EL (cell line): Measurements from ENCODE around the gene FMN1.

Experiments
- DNase-seq: peaks from one replicate; pipeline ENCODE4 v3.0.0-alpha.2; 2016

Gene FMN1

DNA sequence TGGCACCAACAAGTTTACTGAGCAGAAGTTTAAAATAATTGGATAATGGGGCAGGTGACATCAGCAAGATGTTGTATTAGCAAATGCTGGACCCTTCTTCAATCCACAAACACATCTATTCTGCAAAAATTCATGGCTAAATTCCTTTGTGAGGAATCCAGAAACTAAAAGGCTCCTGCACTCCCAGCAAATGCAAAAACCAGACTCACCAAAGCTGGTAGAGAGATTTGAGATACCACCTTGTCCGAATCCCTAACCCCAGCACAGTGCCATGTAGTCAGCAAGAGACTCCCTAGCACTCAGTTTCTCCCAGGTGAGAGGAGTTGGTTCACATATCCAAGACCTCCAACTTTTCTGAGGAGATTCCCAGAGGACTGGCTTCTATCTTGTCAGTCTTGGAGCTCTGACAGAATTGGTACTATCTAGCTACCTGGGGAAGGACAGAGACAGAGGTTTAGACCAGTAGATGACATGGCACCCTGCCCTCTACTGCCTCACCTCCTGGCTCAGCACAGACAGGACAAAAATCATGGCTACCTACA lies 454.9 kb downstream of the FMN1 start:
- no peak for DNase-seq

DNA sequence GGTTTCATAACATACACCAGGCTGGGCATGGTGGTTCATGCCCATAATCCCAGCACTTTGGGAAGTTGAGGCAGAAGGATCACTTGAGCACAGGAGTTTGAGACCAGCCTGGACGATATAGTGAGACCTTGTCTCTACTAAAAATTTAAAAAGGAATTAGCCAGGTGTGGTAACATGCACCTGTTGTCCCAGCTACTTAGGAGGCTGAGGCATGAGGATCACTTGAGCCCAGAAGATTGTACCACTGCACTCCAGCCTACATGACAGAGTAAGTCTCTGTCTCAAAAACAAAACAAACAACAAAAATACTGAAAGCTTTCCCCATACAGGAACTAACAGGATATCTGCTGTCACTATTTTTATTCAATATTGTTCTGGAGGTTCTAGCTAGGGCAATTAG lies 455.8 kb downstream of the FMN1 start:
- no peak for DNase-seq

DNA sequence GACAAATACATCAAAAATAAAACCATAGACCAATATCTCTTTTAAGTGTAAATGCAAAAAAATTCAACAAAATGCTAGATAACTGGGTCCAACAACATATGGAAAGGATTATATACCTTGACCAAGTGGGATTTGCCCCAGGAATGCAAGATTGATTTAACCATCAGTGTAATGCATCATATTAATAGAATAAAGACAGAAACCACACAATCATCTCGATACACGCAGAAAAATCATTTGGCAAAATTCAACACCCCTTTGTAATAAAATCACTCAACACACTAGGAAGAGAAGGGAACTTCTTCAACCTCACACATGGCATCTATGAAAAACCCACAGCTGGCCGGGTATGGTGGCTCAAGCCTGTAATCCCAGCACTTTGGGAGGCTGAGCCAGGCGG lies 457.2 kb downstream of the FMN1 start:
- no peak for DNase-seq

DNA sequence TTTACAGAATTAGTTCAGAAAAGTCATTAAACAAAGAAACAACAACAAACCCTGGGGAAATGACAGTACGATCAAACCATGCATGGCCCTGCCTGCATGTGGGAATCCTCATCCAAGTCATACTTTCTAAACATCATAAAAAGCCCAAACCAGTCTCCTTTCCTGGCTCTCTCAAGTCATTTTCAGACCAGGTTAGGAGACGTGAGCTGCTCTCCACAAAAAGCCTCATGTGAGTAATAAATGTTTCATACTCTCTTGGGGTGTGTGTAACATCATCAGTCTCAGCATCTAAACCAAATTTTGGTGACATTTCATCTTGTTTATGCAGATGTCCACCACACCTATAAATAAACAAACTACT lies 457.8 kb downstream of the FMN1 start:
- DNase-seq, result no peak

DNA sequence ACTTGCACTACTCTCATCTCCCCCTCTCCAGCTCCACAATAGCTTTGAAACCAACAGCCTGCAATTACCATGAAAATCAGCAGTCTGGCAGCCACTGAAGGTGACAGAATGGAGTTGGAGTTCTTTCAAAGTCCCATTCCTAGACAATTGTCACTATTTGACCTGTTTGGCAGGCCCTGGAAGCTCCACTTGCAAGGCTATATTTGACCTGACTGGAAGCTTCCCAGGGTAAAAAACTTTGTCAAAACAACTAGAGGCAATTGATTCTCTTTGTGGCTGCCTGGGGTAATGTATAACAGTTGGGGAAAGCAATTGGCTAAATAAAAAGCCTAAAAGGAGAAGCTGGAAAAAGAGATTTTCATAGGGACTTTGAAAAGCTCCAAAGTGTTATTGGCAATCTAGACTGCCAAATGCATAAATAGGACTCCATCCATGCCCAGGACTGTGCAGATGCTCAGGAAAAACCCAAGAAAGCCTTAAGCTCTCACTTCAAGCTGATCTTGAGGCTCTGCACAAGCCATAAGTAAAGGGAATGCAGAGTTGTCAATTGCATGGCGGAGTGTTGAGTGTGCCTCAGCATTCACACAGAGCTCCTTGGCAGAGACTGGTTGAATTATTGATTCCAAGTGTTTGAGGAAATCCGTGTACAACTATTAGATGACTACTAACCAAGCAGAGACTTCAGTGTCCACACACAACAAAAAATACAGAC lies 458.4 kb downstream of the FMN1 start:
- no peak for DNase-seq

DNA sequence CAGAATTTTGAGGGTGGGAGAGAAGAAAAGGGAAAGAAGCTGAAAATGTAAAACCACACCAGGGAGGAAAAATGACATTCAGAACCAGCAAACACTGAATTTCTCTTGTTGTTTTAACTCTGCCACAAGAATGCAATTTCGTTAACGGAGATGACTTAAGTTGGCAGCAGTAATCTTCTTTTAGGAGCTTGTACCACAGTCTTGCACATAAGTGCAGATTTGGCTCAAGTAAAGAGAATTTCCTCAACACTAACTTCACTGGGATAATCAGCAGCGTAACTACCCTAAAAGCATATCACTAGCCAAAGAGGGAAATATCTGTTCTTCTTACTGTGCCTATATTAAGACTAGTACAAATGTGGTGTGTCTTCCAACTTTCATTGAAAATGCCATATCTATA lies 461.2 kb downstream of the FMN1 start:
- DNase-seq, result no peak

DNA sequence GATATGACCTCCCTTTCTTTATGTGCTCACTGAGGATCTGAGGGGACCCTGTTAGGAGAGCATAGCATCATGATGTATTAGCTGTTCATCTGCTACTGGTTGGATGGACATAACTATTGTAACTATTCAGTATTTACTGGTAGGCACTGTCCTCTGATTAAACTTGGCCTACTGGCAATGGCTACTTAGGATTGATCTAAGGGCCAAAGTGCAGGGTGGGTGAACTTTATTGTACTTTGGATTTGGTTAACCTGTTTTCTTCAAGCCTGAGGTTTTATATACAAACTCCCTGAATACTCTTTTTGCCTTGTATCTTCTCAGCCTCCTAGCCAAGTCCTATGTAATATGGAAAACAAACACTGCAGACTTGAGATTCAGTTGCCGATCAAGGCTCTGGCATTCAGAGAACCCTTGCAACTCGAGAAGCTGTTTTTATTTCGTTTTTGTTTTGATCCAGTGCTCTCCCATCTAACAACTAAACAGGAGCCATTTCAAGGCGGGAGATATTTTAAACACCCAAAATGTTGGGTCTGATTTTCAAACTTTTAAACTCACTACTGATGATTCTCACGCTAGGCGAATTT lies 461.8 kb downstream of the FMN1 start:
- DNase-seq, result no peak

DNA sequence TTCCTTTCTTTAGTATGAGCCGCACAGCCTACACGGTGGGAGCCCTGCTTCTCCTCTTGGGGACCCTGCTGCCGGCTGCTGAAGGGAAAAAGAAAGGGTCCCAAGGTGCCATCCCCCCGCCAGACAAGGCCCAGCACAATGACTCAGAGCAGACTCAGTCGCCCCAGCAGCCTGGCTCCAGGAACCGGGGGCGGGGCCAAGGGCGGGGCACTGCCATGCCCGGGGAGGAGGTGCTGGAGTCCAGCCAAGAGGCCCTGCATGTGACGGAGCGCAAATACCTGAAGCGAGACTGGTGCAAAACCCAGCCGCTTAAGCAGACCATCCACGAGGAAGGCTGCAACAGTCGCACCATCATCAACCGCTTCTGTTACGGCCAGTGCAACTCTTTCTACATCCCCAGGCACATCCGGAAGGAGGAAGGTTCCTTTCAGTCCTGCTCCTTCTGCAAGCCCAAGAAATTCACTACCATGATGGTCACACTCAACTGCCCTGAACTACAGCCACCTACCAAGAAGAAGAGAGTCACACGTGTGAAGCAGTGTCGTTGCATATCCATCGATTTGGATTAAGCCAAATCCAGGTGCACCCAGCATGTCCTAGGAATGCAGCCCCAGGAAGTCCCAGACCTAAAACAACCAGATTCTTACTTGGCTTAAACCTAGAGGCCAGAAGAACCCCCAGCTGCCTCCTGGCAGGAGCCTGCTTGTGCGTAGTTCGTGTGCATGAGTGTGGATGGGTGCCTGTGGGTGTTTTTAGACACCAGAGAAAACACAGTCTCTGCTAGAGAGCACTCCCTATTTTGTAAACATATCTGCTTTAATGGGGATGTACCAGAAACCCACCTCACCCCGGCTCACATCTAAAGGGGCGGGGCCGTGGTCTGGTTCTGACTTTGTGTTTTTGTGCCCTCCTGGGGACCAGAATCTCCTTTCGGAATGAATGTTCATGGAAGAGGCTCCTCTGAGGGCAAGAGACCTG lies 463.5 kb downstream of the FMN1 start:
- no peak for DNase-seq

DNA sequence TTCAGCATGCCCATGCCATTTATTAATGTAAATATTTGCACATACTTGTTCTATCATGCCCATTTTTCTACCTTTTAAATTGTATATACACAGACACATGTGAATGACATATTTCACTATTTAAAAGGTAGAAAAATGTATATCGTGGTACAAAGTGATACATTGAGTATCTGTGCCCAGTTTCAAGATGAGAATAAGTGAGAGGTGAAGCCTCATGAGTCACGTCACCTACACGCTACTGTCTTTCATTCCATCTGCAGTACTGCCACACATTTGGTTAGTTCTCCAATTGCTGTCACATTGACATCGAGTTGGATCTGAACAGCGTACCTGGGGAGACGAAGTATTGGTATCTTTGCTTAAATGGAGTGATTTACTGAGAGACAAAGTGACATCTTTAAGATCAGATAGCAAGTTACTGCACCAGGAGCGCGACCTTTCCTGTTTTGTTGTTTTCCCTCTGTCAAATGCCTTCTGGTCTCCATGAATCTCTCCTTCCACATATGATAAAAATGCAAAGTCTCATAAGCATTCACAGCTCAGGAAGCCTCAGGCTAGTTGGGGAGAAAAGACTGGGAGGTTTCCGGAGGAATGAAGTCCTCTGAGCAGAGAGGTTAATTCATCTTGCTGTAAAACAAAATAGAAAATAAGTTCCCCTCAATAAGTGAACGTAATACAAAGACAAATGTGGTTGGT lies 464.7 kb downstream of the FMN1 start:
- no peak for DNase-seq

DNA sequence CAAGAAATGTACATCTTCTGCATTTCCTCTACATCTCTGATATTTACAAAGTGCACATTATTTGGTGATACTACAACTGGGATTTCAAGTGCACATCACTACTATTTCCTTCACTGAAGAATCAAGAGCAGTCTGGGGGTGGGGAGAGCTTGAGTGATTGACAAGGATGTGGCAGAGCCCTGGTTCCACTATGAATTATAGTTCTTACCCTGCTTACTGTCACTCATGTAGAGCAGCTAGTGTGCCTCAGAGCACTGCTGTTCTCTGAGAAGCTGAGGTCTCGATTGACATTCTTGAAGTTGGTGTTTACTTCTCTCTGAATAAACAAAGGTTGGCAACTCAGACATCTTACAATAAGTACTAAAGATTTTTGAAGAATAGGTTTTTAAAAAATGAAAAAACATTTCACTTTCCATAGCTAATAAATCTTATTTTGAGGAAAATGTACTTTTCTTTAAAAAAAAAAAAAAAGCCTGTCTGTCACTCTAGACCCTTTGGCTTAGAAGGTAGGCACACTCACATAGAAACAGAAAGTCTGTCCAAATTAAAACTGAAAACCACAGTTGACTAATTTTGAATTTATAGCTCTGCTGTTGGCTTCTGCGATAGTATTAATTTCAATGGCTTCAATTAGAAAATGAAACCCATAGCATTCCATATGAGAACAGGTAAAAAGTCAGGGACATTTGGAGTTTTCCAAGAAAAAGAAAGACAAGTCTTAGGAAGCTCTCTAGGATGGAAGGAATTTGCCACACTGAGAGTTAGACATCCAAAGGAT lies 471.2 kb downstream of the FMN1 start:
- no peak for DNase-seq

DNA sequence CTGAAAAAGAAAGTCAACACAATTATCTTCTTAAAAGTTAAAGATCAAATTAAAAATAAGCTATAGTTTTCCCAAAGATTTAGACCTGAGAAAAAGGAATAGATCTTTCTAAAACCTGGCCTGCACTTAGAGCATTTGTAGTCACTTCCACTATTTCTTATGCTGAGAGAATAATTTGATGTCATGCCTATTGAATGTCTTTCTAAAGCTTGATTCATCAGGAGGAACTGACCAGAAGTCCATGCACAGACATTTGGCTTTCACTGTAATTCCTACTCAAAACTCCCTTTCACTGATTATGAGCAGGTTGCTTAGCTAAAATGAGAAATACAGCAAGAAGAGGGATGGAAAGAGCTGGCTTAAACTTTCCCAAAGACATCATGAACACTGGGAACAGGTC lies 472.4 kb downstream of the FMN1 start:
- DNase-seq, result peak; percentile 46

DNA sequence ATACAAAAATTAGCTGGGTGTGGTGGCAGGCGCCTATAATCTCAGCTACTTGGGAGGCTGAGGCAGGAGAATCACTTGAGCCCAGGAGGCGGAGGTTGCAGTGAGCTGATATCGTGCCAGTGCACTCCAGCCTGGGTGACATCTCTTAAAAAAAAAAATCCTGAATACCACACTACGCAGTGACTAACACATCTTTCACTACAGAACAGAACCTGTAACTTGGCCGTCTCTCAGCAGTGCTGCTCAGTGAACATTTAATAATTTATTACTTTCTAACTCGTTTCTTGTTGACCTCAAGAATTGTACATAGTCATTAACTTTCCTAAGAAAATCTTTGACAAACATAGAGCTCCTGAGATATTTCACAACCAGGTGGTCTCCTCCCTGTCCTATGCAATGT lies 472.9 kb downstream of the FMN1 start:
- peak; percentile 62 for DNase-seq

DNA sequence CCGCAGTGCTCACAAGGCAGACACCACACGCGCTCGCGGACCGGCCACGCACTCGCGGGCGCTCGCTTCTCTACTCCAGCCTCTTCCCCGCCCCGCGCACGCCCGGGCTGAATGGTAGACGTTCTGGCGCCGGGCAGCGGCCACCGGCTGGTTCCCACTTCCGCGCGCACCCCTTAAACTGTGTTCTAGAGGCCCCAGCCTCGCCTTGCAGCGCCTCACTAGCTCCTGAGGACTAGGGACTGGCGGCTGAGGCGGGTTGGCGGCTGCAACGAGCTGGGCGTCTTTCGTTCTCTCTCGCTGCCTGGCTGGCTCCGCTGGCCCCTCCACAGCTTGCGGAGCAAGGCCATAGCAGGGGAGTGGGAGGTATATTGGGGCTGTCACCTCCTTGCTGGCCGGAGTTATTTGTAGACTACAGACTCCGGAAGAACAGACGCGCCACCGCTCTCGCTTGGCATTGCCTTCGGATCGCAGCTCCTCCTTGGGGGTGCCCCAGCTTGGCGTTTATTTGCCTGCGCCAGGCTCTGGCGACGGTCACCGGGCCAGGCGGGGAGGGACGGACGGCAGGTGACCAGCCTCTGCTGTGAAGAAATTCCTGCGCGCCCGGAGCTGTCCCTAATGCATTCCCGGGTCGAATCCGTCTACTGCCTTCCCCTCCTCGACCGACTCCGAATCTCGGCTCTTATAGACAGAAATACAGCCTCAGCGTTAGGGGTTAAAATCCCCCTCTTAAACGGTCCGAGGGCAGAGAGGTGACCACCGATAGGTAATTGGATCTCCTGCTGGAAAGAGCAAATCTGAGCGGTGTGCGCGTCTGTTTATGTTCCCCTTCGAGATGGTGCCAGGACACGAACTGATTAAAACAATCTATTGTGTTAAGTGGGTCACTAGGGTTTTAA lies 475.4 kb downstream of the FMN1 start:
- peak; percentile 46 for DNase-seq

DNA sequence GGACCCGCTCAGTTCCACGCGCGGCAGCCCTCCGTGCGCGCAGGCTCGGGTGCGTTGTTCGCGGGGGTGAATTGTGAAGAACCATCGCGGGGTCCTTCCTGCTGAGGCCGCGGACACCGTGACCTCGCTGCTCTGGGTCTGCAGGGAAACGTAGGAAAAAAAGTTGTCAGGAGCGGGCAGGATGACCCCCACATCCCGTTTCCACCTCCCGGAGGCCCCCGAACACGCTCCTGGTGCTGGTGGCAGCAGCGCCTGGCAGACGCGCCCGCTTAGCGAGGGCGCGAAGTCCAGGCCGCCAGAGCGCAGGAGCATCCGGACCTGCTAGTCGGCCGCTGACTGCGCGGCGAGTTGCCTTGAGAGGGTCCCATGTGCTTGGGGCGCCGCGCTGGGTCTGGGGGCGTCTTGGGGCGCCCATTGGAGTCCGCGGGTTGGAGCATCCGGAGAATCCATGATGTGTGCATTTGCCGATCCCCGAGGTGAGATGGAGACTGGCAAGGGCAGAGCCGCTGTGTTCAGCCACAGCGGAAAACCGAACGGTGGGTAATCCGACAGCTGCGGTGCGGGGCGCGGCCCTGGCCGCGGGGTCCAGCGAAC lies 476.2 kb downstream of the FMN1 start:
- DNase-seq, result peak; percentile 56

DNA sequence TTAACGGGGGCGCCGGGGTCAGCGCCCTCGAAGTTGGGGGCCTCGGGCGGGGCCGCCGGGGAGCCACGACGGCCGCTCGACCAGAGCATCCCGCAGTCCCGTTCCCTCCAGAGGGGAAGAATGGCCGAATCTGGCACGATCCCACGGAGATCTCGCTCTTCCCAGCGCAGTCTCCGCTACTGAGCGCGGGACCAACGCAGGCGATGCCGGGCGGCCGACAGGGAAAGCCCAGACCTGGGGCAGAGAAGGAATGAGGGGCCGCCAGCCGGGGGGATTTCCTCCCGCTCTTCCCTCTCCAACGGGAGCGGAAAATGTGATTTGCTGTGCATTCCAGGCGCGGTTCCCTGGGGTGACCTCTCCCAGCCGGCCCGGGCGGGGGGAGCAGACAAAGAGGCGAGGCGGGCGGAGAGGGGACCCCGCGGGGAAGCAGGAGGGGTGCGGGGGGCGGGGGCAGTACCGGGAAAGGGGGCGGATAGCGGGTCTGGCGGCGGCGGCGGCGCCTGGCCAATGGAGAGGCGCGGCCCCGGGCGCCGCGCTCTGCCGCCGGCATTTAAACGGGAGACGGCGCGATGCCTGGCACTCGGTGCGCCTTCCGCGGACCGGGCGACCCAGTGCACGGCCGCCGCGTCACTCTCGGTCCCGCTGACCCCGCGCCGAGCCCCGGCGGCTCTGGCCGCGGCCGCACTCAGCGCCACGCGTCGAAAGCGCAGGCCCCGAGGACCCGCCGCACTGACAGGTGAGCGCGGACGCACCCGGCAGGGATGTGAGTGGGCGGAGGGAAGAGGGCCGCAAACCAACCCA lies 476.9 kb downstream of the FMN1 start, which contains the start of gene GREM1:
Gene GREM1, plus strand, starts transcription at position 579 of the 801 bp plus-strand sequence. CDS start 12,687 bp downstream, outside the sequence.
- DNase-seq, result peak; percentile 83

DNA sequence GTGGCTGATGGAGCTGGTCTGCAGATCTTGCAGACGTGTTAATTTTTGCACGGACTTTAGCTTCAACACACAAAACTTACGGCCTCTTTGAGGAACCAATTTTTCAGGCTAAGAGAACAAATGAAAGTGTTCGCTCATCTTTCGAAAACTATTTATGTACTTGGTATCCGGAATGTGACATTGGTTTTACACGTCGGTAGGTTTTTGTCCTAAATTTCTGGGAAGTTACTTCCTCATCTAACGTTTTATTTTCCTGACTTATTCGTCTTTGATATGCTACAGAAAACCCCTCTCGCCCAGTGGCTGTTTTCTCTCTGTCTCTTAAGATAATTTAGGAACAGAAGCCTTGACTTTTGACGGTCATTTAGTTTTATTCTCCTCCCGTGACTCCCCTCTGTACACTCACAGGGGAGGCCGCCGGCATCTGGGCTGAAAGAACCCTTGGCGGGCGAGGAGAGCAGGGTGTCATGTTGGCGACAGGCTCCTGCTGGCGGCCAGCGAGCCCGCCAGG lies 477.5 kb downstream of the FMN1 start:
- no peak for DNase-seq

DNA sequence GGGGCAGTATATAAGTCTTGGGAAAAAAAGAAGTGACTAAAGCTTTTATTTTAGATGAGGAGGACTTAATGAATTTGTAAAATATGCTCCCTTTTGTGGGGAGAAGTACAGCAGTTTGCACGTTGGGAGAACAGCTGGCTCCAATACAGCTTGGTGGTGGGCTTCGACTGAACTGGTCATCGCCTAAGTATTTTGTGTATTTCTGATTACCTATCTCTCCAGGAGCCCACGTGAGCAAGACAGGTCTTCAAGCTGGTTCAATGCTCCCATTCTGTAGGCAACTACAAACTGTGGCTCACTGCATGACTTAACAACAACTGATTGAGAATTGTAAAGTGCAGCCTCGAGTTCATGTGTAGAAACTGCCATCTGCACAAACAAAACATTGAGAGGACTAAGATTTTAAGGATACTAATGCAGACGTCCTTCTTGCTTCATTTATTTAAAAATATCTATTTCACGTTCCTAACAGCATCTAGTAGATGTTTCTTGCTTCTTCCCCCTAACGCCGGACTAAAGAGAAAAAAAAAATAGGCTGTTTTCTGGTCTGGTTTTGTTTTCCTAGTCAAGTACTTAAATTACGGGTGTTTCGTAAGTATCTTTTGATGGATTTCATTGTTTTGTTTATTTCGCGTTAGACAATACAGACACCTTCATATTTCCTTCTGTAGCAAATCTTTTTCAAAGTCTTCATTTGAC lies 478.1 kb downstream of the FMN1 start:
- DNase-seq, result no peak
